Right lobe of liver (tissue), 6 donors: ENCODE data around the gene MPEG1. TPM values are rescaled to one million over a fixed set of nuclear protein-coding genes. Genes with fewer than 3 reads are reported as not detected.

Source experiments
- ATAC-seq, 4 donors: fragments of 200-7000 bp; cut with Tn5 transposase; one replicate each; pipeline ENCODE4 v1.9.1; 2020; ENCODE audit warnings: mild to moderate bottlenecking in 4 of 4, moderate library complexity in 4 of 4
- DNase-seq, 3 donors: peaks; one replicate each; pipeline ENCODE4 v3.0.0-alpha.2; 2020
- H3K27ac ChIP-seq, 3 donors: fragments of 200-600 bp; one replicate each; pipeline ENCODE4 v1.8.0; 2022
- H3K27me3 ChIP-seq, 2 donors: fragments of 200-600 bp; one replicate each; pipeline ENCODE4 v1.8.0; 2022
- H3K36me3 ChIP-seq, 4 donors: fragments of 200-600 bp; sonication (generic) in 1 of 4; one replicate each; pipeline versions ENCODE4 v1.5.1 to v1.8.0; 2017 to 2022; ENCODE audit warnings: control low read depth in 1 of 4
- H3K4me1 ChIP-seq, 4 donors: fragments of 200-600 bp; sonication (generic) in 1 of 4; one replicate each; pipeline versions ENCODE4 v1.5.1 to v1.8.0; 2017 to 2022; ENCODE audit warnings: control low read depth in 1 of 4
- H3K4me3 ChIP-seq, 3 donors: fragments of 200-600 bp; one replicate each; pipeline ENCODE4 v1.8.0; 2022
- H3K9me3 ChIP-seq, 4 donors: fragments of 200-600 bp; sonication (generic) in 1 of 4; one replicate each; pipeline versions ENCODE4 v1.5.1 to v1.8.0; 2017 to 2022; ENCODE audit warnings: control low read depth in 1 of 4
- CTCF ChIP-seq, 4 donors: fragments of 200-600 bp in 3 of 4; fragments of 450-650 bp in 1 of 4; IDR thresholded peaks; one replicate each; pipeline versions ENCODE4 v1.5.1 to v1.8.0; 2016 to 2022; ENCODE audit warnings: antibody characterized with exemption in 4 of 4, mild to moderate bottlenecking in 2 of 4
- POLR2A ChIP-seq: fragments of 450-650 bp; IDR thresholded peaks from one replicate; pipeline ENCODE4 v1.6.1; 2017; ENCODE audit warnings: antibody characterized with exemption, mild to moderate bottlenecking
- WGBS: methylation state at CpG from one replicate; pipeline ENCODE4 v1.1.6; 2018; ENCODE audit warnings: low coverage, low lambda C conversion rate; ENCODE audit not compliant: insufficient coverage; ENCODE audit errors: missing lambda C conversion rate; 5-methylcytosine and 5-hydroxymethylcytosine counted together
- intact Hi-C, 2 donors: fragments of 100-400 bp; cut with DNase I; formaldehyde crosslinking; loops; one replicate each; pipeline versions ENCODE4 v1.11.2 to v1.14.1; 2022
- total RNA-seq, 6 experiments: library from RNA; depleted of rRNA in 2 of 6; stranded (reverse); fragments of >200 nt in 2 of 6; fragmentation: NEBNext Ultra II Directional in 3 of 6; extraction: Animal tissue kit (Norgen Biotek cat#: 25700) in 3 of 6; gene quantifications; one replicate each; pipeline versions ENCODE4 v1.1.0 to v1.2.4, GENCODE V29; 2016 to 2023
- donor health status: DM: no; HTN: yes; CAD: no.
- donor health status: DM: no; HTN: no; CAD: no.
- donor health status: DM: no; HTN: no; CAD: no.
- donor health status: DM: no; HTN: yes; CAD: no.
- donor health status: DM: no; HTN: yes; CAD: no.

MPEG1 gene
- total RNA-seq, 6 experiments from 2014 or later, result 5.6 to 22.6 (median 7.4) TPM

GRCh38 chr11:59222464-59223060 lies 9.8 kb upstream of the MPEG1 start:
- H3K27me3 ChIP-seq, result no peaks in the 10 kb centered on the region
- no peaks in the 10 kb centered on the region for H3K36me3 ChIP-seq
- WGBS, result 40% methylated on average over 2 of the region's 2 CpGs
- no peak overlapping the region for H3K4me3 ChIP-seq
- TF ChIP-seq CTCF (IDR thresholded peaks at IDR 0.05) (no peak), POLR2A (no peak)
- no peaks in the 10 kb centered on the region for H3K4me1 ChIP-seq
- H3K9me3 ChIP-seq, result no peaks in the 10 kb centered on the region
- intact Hi-C loops, result no loop called here
- ATAC-seq (peak in 3 of 4 donors; percentile 42 to 52 (median 44)), DNase-seq (no peak)
- H3K27ac ChIP-seq, result peak overlapping the region in 2 of 3 donors; percentile 49 to 65

GRCh38 chr11:59221441-59221840 lies 8.7 kb upstream of the MPEG1 start:
- Histone ChIP-seq H3K4me1 (no peaks in the 10 kb centered on the region), H3K4me3 (no peak overlapping the region), H3K27ac (no peak overlapping the region), H3K27me3 (no peaks in the 10 kb centered on the region), H3K36me3 (no peaks in the 10 kb centered on the region), H3K9me3 (no peaks in the 10 kb centered on the region)
- WGBS, result 67% methylated on average over 4 of the region's 4 CpGs
- no peak for ATAC-seq
- no peak for DNase-seq
- TF ChIP-seq POLR2A (no peak), CTCF (IDR thresholded peaks at IDR 0.05) (no peak)
- intact Hi-C loops, result no loop called here

DNA sequence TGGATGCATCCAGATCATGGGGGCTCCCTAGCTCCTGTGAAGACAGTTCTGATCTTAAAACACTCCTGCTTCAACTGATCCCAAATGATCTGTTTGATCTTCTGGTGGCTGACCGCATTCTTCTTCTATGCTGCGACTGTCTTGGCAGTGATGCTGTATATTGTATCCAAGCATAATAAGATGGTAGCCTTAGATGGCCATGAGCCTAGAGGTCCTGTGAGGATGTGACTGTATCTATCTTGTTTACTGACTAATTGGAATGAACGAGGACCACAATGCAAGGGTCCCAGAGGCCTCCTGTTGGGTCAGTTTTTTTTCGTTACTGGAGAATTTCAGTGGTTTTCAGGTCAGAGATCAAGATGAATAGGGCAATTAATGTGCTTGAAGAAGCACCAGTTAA lies 7.1 kb upstream of the MPEG1 start:
- DNase-seq, result no peak
- Histone ChIP-seq H3K9me3 (no peaks in the 10 kb centered on the region), H3K27ac (no peak overlapping the region), H3K36me3 (no peaks in the 10 kb centered on the region), H3K4me1 (no peaks in the 10 kb centered on the region), H3K27me3 (no peaks in the 10 kb centered on the region), H3K4me3 (no peak overlapping the region)
- intact Hi-C loops, result no loop called here
- WGBS, result 67% methylated on average over 4 of the region's 4 CpGs
- ATAC-seq, result no peak
- TF ChIP-seq POLR2A, result no peak
- no peak for TF ChIP-seq CTCF (IDR thresholded peaks at IDR 0.05)

DNA sequence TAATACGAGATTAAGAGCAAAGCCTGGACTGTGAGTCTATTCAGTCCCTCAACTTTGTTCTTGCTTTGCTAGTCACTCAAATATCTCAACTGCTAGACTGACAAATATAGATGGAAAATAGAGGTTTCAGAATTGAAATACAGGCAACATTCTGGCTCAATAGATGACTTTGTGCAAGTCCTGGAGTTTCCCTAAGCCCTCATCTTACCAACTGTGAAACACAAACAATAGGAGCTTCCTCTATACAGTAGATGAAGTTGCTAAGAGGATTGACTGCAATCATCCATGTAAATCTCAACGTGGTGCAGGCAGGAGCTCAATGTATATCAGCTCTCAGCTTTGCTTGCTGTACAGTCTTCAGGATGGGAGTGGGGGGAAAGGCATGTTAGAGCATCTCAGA lies 6.2 kb upstream of the MPEG1 start:
- ATAC-seq, result no peak

More for the DNA sequence above, 6.2 kb upstream of the MPEG1 start:
- intact Hi-C loops, result no loop called here
- no peaks in the 10 kb centered on the region for H3K9me3 ChIP-seq
- H3K36me3 ChIP-seq, result no peaks in the 10 kb centered on the region
- TF ChIP-seq CTCF (IDR thresholded peaks at IDR 0.05), result no peak
- no peak for TF ChIP-seq POLR2A
- no peaks in the 10 kb centered on the region for H3K27me3 ChIP-seq
- H3K27ac ChIP-seq, result no peak overlapping the region
- no peak overlapping the region for H3K4me3 ChIP-seq
- no peak for DNase-seq
- 53% methylated on average over 2 of the region's 2 CpGs for WGBS
- no peaks in the 10 kb centered on the region for H3K4me1 ChIP-seq
